ENCODE results near the gene ARHGEF4.

Gene ARHGEF4

DNA sequence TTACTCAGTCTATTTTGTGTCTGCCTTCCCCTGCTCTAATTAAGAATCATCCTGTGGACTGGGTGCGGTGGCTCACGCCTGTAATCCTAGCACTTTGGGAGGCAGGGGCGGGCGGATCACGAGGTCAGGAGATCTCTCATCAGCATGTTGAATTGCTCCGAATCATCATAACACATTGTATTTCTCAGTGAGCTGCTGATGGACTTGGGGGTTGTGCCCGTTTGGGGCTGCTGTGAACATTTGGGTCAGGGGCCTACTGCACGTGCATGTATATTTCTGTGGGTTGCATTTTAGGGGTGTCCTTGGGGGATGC is 84.4 kb downstream of the ARHGEF4 start:
- no peak for DNase-seq

DNA sequence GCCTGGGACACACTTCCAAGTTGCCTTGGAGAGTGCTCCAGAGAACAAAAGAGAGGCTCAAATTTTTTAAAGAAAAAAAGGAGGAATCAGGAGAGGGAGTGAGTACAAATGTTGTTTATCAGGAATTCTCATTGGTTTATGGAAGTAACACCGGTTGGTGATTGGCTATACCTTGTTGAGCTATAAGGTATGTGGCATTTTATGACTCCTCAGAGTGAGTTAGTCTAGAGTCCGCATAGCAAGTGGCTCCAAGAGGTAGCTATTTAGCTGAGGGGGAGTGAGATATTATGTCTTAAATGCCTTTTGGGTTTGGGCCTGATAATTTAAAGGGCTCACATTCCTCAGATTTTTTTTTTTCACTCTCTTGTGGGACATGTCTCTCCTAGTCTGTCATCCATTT is 85.7 kb downstream of the ARHGEF4 start:
- DNase-seq = no peak

DNA sequence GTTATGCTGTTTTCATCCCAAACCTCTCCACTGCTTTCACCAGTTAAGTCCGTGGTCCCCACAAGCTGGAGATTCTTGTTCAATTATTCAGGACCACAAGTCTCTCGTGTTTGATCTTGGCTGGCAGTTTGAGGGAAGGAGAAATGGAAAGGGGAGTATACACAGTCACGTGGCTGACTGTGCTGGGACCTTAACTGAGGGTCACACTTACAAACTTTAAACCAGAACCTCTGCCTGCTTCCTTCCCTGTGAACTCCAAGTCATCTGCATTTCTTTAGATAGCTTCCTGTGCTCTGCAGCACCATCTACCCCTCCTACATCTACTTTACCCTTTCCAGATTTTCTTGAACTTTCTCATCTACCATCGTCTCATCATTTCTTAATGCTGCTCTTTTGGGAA is 91.7 kb downstream of the ARHGEF4 start:
- no peak for DNase-seq

DNA sequence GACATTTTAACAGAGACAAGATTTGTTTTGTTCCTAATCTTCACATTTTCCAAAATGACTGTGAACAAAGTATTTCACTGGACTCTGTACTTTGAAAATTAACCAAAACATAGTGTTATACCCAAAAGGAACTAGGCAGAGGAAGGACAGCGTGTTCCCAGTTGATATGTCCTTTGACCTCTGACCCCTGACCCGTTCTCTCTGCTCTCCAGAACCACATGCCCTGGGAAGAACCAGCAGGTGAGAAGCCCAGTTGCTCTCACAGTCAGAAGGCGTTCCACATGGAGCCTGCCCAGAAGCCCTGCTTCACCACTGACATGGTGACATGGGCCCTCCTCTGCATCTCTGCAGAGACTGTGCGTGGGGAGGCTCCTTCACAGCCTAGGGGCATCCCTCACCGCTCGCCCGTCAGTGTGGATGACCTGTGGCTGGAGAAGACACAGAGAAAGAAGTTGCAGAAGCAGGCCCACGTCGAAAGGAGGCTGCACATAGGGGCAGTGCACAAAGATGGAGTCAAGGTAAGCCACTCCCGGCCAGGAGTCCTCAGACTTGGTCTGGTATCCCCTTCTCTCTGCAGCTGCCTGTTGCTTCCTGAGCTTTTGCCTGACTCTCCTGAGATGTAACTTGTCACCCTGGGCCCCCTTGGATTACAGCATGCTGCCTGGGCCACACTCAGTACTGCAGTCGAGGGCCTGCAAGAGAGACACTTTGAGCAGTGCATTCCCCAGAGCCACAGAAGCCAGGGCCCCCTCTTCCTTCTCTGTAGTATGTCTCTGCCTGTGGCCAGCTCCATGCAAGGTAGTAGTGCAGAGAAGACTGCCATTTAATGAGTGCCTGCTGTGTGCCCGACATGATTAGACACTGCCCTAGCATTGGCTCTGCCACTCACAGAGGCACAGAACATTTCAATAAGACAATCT is 94.3 kb downstream of the ARHGEF4 start:
- DNase-seq = no peak

DNA sequence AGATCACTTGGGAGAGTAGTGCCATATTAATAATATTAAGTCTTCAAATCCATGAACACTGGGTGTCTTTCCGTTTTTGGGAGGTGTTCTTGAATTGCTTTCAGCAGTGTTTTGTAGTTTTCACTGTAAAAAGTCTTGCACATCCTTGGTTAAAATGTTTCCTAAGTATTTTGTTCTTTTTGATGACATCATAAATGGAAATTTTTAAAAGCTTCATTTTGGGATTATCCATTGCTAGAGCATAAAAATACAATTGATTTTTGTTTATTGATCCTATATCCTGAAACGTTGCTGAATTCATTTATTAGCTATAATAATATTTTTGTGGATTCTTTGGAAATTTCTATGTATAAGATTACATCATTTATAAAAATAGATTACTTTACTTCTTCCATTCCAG is 96.8 kb downstream of the ARHGEF4 start:
- DNase-seq = no peak

DNA sequence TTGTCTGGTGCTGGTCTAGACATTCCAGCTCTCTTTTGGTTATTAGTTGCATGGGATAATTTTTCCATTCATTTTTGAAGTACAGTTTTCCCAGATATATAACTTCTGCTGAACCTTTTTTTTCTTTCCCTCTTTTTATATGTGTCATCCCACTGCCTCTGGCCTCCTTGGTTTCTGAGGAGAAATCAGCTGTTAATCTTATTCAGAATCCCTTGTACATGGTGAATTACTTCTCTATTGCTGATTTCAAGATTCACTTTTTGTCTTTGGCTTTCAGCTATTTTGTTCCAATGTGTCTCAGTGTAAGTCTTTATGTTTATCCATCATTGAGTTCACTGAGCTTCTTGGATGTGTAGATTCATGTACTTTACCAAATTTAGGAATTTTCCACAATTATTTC is 99.7 kb downstream of the ARHGEF4 start:
- DNase-seq = no peak

DNA sequence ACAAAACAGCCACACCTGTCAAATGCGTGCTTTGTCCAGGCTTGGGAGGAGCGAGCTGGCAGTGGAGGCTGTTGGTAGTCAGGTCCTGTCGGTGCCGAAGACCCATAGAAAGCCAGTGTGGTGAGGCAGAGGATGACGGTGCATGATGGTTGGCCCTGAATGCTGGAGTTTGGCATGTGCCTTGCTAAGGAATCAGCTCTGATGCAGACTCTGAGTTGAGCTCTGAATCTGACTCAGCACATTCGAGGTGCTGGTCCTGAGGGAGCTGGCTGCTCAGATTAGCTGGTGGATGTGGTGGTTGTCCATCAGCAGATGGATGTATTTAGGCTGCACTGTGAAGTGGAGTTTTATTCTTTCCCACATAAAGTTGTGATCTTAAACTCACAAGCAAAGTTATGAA is 111.3 kb downstream of the ARHGEF4 start:
- DNase-seq = no peak

DNA sequence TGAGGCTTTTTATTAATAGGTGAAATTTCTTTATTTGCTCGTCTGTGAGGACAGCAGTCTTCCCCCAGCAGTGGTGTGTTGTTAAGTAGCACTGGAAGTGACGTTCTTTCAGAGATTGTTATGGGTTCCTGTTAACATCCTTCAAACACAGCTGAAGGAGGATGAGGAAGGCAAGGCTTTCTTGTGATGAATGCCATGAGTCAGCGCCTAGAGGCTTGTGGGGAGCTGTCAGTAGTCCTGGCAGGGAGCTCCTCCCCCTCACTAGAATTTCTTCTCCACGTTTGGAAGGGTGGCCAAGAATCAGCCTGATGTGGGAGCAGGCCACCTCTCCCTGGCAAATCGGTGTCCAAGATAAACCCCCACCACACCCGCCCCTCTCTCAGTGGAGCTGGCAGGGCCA is 113.2 kb downstream of the ARHGEF4 start:
- no peak for DNase-seq

DNA sequence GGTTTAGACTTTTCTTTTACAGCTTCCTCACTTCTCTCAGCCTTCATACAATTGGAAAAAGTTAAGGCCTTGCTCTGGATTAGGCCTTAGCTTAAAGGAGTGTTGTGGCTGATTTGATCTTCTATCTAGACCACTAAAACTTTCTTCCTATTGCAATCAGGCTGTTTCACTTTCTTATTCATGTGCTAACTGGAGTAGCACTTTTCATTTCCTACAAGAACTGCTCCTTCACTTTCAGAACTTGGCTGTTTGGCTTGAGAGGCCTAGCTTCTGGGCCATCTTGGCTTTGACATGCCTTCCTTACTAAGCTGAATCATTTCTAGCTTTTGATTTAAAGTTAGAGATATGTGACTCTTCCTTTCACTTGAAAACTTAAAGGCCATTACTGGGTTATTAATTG is 114.3 kb downstream of the ARHGEF4 start:
- no peak for DNase-seq

DNA sequence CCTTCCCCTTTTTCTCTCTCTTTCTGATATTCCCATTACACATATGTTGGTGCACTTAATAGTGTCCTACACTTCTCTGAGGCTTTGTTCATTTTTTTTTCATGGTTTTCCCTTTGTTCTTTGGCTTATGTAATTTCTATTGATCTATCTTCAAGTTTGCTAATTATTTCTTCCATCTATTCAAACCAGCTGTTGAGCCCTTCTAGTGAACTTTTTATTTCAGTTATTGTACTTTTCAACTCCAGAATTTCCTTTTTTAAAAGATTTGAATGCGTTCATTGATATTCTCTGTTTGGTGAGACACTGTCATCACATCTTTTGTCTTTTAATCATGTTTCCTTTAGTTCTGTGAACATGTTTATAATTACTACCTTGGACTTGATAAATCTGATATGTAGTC is 118.2 kb downstream of the ARHGEF4 start:
- no peak for DNase-seq

DNA sequence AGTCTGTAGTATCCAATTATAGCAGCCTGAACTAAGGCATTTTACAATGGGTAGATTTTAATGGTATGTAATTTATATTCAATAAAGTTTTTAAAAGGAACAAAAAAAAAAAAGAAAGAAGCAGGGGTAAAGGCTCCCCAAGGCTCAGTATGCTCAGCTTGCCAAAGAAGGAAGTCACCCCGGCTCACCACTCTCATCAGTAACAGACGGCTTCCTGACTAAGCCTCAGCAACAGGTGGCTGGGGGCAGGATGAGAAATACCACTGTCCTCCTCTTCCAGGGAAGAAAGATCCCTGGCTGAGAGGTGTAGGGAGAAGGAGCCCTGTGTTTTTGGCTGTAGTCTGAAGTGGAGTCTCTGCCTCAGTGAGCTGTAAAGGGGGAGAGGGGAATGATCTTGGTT is 121.2 kb downstream of the ARHGEF4 start:
- DNase-seq = no peak

DNA sequence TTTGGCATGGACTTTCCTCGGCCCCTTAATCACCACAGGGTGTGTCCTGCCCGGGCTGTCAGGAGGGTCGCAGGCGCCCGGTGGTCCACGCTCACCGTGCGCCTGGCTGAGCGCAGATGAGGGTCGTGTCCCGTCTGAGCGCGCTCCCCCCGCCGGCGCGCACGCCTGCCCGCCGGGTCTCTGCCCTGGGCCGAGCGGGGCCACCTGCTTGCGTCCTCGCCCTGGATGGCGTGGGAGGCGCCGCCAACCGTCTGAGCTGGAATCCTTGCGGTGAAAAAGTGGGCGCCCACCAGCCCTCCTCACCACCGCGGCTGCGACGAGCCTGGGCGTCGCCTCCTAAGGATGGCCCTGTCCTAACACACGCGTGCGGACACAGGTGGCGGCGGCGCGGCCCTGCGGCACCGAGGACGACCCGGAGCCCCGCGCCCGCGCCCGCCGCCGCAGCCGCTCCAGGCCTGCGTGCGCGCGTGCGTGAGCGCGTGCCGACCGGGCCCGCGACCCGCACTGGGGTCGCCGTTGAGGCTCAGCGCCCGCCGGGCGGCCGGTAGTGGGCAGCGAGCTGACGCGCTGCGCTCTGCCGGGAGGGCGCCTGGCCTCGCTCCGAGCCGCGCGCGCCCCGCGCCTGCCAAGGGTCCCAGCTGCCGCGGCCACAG is 126.6 kb downstream of the ARHGEF4 start:
- DNase-seq = no peak

DNA sequence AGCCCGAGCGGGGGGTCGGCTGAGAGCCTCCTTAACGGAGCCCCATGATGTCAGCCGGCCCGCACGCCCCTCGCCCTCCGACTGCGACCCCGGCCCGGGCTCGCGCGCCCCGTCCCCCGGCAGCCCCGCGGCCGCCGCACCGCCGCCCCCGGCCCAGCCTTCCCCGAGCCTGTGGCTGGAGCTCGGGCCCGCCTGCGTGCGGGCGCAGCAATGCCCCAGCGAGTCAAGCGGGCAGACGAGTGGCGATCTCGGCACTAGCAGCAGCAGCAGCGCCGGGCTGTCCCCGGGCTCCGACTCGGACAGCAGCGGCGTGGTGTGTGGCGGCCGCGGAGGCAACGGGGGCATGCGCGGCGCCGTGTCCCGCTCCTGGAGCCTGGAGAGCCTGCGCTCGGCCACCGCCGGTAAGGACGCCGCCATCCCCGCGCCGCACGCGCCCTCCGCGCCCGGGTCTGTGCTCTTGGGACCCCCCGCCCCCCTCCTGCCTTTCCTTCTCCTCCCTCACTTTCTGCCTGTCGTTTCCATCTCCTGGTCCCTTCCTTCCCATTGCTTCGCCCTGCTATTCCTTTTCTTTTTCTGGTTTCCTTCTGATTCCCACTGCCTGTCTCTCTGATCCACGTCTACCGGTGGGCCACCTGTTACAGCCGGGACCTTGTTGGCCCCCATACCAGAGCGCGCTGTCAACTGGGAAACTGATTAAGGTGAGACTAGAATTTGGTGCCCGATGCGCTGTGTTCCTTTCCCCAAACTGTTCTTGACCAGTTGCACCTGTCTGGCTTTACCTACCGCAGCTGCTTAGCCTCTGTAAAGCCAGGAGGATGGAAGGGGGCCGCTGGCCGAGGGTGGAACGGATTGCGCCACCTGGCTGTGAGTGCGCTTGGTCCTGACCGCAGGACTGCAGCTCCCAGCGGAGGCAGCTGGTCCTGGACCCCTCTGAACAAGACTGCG is 127.4 kb downstream of the ARHGEF4 start:
- no peak for DNase-seq

DNA sequence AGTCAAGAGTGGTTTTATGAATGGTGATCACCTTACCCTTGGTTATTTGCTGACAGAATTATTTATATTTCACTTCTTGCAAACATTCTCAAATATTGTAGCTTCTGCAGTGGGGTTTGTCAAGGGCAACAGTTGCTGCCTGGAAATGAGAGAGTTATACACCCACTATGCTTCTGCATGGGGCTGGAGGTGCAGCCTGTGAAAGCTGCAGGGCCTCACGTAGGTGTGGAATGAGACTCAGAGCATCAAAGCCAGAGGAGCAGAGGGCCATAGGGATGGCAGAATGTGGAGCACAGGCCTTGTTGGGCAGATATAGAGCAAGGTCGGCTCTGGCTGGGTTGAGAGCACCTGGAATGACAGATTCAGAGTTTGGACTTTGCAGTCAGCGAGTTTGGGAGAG is 128.2 kb downstream of the ARHGEF4 start:
- no peak for DNase-seq

DNA sequence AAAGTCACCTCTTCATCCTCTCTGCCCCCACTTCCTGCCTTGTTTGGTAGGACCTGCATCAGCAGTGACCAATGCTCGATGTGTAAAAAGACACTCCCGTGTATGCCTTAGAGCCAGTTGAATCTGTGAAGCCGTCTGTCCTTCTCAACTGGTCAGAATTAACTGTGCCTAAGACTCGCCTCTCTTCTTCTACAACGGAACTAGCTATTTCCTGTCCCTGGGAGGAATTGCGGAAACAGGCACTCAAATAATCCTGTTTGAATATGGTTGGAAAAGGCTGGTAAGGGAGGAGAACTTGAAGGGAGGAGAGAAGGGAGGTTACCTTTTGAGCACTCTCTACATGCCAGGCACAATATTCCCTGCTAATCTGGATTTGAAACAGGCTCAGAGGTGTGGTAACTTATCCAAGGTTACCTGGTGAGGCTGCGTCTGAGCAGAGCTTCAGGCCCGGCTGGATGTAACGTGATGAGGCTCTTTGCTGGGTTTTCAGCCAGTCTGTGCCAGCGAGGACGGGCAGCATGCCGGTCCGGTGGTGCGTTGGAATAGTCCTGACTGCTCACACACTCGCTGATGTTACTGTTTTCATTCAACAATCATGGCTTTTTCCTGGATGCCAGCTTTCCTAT is 129.5 kb downstream of the ARHGEF4 start:
- DNase-seq = no peak

DNA sequence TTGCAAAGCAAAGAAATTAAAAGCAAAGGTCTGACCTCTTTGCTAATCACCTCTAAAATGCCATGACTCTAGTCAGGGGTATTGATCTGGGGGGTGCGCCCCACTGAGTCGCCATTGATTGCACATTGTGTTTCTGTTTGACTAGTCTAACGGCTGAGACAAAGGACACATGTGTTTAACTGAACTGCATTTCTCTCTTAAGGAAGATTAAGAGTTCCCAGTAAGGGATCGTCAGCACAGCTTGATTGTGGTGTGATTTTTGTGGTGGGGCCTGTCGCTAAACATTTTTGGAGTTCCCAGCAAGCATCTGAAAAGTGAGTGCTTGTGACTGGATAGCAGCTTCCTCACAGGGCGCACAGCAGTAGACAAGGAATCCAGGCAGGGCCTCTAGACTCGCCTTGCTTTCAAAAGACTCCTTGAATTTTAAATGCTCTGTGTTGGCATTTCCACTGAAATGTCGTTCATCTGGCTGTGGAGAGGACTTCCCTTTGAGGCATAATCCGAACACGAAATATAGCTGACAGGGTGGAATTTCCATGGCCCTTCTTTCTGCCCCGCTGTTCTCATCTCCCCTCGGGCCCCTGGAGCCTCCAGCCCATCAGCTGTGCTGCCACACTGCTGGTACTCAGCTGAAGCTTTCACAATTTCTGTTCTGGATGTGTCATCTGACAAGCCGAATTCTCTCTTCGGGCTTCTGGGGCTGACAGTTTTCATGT is 130.2 kb downstream of the ARHGEF4 start:
- DNase-seq = no peak

DNA sequence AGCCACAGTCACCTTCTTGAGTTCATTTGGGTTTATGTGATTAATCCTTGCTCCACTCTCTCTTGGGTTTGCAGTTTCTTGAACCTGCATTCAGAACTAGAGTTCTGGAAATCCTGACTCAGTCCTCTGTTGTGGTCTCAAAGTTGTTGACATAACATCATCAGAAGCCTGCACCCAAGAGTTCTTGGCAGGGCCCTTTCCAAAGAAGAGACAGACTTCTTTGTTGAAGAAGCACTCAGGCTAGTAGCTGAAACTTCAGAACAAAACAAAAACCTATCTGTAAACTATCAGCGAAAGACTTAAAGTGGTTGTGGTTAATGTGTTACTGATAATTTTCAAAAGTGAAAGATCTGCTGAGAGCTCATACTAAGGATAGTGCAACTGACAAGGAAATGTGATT is 135.7 kb downstream of the ARHGEF4 start:
- no peak for DNase-seq

DNA sequence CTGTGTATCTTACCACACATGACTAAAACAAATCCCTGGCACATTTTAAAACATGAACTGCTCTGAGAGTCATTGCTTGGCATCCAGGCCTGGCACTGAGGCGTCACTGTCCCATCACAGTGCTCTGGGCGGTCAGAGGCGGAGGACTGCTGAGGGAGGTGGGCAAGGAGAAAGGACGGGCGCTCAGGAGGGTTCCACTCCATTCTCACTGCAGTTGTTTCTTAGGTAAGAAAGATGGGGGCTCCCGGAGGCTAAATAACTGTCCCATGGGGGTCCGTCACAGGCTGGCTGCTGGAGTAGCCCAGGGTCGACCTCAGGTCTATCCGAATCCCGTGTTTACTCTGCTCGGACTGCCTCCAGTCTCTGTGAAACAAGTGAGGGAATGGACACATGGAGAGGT is 139.0 kb downstream of the ARHGEF4 start:
- no peak for DNase-seq

DNA sequence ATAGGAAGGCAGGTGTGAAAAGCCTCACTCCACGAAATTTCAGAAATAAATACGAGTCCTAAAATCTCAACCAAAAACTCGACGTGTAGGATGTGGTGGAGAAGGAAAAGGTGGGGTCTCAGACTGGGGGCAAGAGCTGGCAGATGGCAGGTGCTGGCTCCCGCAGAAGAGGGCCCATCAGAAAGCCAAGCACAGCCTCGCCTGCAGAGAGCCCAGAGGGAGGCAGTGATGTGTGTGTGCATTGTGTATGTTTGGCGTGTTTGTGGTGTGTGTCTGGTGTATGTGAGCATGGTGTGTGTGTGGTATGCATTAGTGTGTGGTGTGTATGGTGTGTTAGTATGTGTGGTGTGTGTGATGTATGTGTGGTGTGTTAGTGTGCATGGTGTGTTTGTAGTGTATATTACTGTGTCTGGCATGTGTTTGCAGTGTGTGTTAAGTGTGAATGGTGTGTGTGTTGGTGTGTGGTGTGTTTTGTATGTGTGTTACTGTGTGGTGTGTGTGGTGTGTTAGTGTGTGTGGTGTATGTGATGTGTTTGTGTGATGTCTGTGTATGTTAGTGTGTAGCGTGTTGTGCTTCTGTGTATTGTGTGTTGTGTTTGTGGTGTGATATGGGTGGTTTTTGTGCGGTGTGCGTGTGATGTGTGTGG is 140.0 kb downstream of the ARHGEF4 start:
- DNase-seq = no peak

DNA sequence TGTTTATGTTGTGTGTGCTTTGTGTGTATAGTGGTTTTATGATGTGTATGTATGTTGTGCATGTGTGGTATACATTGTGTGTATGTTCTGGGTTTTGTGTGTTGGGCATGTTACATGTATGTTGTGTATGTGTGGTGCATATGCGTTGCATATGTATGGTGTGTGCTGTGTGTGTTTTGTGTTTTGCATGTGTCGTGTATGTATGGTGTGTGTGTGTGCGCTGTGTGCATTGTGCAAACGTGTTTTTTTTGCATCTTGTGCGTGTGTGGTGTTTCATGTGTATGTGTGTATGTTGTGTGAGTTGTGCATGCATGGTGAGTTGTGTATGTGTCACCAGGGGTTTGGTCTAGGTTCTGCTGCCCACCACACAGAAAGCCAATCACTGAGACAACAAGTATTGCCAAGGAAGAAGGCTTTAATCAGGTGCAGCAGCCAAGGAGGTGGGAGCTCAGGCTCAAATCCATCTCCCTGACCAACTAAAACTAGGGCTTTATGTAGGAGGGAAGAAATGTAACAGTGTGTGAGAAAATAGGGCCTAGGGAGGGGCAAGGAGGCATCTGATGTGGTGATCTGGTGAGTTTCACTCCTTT is 140.8 kb downstream of the ARHGEF4 start:
- no peak for DNase-seq

DNA sequence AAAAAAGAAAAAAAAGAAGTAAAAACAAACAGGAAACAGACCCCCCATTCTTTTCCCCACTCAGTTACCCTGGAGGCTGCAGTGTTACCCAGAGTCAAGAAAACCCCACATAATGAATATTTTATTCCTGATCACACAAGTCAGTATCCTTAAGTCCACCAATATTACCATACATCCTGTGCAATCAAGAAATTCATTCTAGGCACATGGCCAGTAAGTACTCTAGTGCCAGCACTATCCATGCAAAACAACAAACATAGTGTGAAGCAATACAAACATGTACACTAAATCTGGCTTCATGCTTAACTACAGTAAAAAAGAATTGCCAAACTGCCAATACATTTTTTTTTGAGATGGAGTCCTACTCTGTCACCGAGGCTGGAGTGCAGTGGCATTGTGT is 145.0 kb downstream of the ARHGEF4 start:
- no peak for DNase-seq
